ENCODE results near the gene CRYL1. TPM values are rescaled to one million over a fixed set of nuclear protein-coding genes. Genes with fewer than 3 reads are reported as not detected.

CRYL1 gene
- total and polyA plus RNA-seq, 2 of the 13 experiments (the other 11 are each of a cell fraction or from before 2014, with no cell fraction given): 57.2 to 115 TPM

- 0 out of 2 replicates have a peak, but pooled peaks have one; percentile 63 for TF ChIP-seq SMAD1 (CRISPR knock-in tag; IDR thresholded peaks at IDR 0.05; ENCODE audit: borderline replicate concordance, low read depth)
- TF ChIP-seq DNMT1 (CRISPR knock-in tag; IDR thresholded peaks at IDR 0.05): no peak; the same call in 1 of the 2 replicates
- TF ChIP-seq SALL2 (CRISPR knock-in tag; IDR thresholded peaks at IDR 0.05): no peak; the same call in 1 of the 2 replicates
- no peak; the same call in 1 of the 2 replicates for TF ChIP-seq ZNF629 (CRISPR knock-in tag; conservative IDR thresholded peaks at IDR 0.05)
- peak; percentile 58 for TF ChIP-seq RXRB (CRISPR knock-in tag; IDR thresholded peaks at IDR 0.05; ENCODE audit: borderline replicate concordance)
- no peak for TF ChIP-seq KDM4B (CRISPR knock-in tag; IDR thresholded peaks at IDR 0.05)
- TF ChIP-seq KDM5B (CRISPR knock-in tag; IDR thresholded peaks at IDR 0.05; ENCODE audit: borderline replicate concordance): peak; percentile 90
- peak; percentile 57; the same call in 1 of the 2 replicates for TF ChIP-seq ZNF777 (CRISPR knock-in tag; IDR thresholded peaks at IDR 0.05)
- TF ChIP-seq HMGA1 (CRISPR knock-in tag; conservative IDR thresholded peaks at IDR 0.05): no peak
- 0 out of 2 replicates have a peak, but pooled peaks have one; percentile 72 for TF ChIP-seq ARHGAP35 (CRISPR knock-in tag; IDR thresholded peaks at IDR 0.05; ENCODE audit: borderline replicate concordance)
- TF ChIP-seq ZNF224 (CRISPR knock-in tag; IDR thresholded peaks at IDR 0.05): no peak
- 0 out of 2 replicates have a peak, but pooled peaks have one; percentile 25 for TF ChIP-seq ZNF235 (CRISPR knock-in tag; IDR thresholded peaks at IDR 0.05; ENCODE audit: borderline replicate concordance)
- TF ChIP-seq ZNF17 (CRISPR knock-in tag; IDR thresholded peaks at IDR 0.05): no peak
- TF ChIP-seq AHR (CRISPR knock-in tag; IDR thresholded peaks at IDR 0.05): no peak
- no peak for TF ChIP-seq ZNF780A (CRISPR knock-in tag; IDR thresholded peaks at IDR 0.05)
- TF ChIP-seq THAP9 (CRISPR knock-in tag; IDR thresholded peaks at IDR 0.05; ENCODE audit: borderline replicate concordance): peak; percentile 59; the same call in 1 of the 2 replicates
- TF ChIP-seq ARID2 (CRISPR knock-in tag; IDR thresholded peaks at IDR 0.05; ENCODE audit: borderline replicate concordance): no peak
- peak; percentile 85 for TF ChIP-seq POLR2G (IDR thresholded peaks at IDR 0.05; ENCODE audit: low read depth, low read length)
- no peak for TF ChIP-seq CHD4 (IDR thresholded peaks at IDR 0.05; ENCODE audit: borderline replicate concordance, low read length)
- TF ChIP-seq ATAD3A (CRISPR knock-in tag; IDR thresholded peaks at IDR 0.05): no peak
- TF ChIP-seq, protein P1, sequence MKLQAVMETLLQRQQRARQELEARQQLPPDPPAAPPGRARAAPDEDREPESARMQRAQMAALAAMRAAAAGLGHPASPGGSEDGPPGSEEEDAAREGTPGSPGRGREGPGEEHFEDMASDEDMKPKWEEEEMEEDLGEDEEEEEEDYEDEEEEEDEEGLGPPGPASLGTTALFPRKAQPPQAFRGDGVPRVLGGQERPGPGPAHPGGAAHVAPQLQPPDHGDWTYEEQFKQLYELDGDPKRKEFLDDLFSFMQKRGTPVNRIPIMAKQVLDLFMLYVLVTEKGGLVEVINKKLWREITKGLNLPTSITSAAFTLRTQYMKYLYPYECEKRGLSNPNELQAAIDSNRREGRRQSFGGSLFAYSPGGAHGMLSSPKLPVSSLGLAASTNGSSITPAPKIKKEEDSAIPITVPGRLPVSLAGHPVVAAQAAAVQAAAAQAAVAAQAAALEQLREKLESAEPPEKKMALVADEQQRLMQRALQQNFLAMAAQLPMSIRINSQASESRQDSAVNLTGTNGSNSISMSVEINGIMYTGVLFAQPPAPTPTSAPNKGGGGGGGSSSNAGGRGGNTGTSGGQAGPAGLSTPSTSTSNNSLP (IDR thresholded peaks at IDR 0.05; ENCODE audit: low read depth, low read length): no peak
Observed at GRCh38 chr13:20566898-20567874, 41.5 kb upstream of the CRYL1 start, which contains the start of gene IFT88 (continued).

Measured in HepG2 (cell line).